B cell (primary cell): ENCODE results near the gene ATPAF2. TPM values are rescaled to one million over a fixed set of nuclear protein-coding genes. Genes with fewer than 3 reads are reported as not detected.

ENCODE experiments used
- ATAC-seq: fragments of 200-7000 bp; cut with Tn5 transposase; one replicate; pipeline ENCODE4 v1.10.0; 2021; ENCODE audit warnings: low read depth, mild to moderate bottlenecking, moderate number of reproducible peaks, moderate library complexity
- CTCF ChIA-PET: fragments of 350-600 bp; sonication (Branson Sonifier 250); formaldehyde crosslinking; loops from one replicate; lab custom pipeline; 2021; ENCODE audit warnings: antibody characterized with exemption, inconsistent platforms; lab: Charles Lee
- POLR2A ChIA-PET: fragments of 350-600 bp; sonication (Branson Sonifier 250); formaldehyde crosslinking; loops from one replicate; lab custom pipeline; 2021; ENCODE audit warnings: antibody characterized with exemption; lab: Charles Lee
- DNase-seq: peaks from one replicate; pipeline ENCODE4 v3.0.0; 2013
- H2AFZ ChIP-seq: 2 replicates; pipeline ENCODE4 v1.6.1; 2012; ENCODE audit warnings: mild to moderate bottlenecking, low read depth, low read length; ENCODE audit not compliant: insufficient read depth, poor library complexity, severe bottlenecking
- H3K27ac ChIP-seq, 2 donors: 1 replicate in 1 of 2; 2 replicates in 1 of 2; pipeline ENCODE4 v1.5.1; 2012 to 2013; ENCODE audit warnings: low read length in 2 of 2, mild to moderate bottlenecking in 2 of 2, moderate library complexity in 1 of 2
- H3K27me3 ChIP-seq, 4 experiments: fragments of 200-600 bp in 1 of 4; sonication (generic) in 1 of 4; replicated peaks in 1 of 4; 1 replicate in 2 of 4; 2 replicates in 2 of 4; pipeline versions ENCODE4 v1.6.1 to v1.7.0; 2013 to 2016; ENCODE audit warnings: low read length in 3 of 4, mild to moderate bottlenecking in 2 of 4, mixed read lengths in 1 of 4, moderate library complexity in 1 of 4; ENCODE audit not compliant: insufficient read depth in 4 of 4, control insufficient read depth in 3 of 4; ENCODE audit errors: control extremely low read depth in 1 of 4
- H3K36me3 ChIP-seq, 2 experiments: replicated peaks in 1 of 2; 1 replicate in 1 of 2; 2 replicates in 1 of 2; pipeline versions ENCODE4 v1.6.1 to v1.7.1; 2013; ENCODE audit warnings: low read length in 1 of 2; ENCODE audit not compliant: insufficient read depth in 2 of 2, control insufficient read depth in 1 of 2; ENCODE audit errors: control extremely low read depth in 1 of 2, extremely low read depth in 1 of 2
- H3K4me1 ChIP-seq, 2 donors: fragments of 200-600 bp in 1 of 2; sonication (generic) in 1 of 2; 1 replicate in 1 of 2; 2 replicates in 1 of 2; pipeline versions ENCODE4 v1.5.1 to v1.6.1; 2013 to 2017; ENCODE audit warnings: low read length in 2 of 2; ENCODE audit not compliant: control insufficient read depth in 2 of 2, insufficient read depth in 2 of 2
- H3K4me2 ChIP-seq: replicated peaks from 2 replicates; pipeline ENCODE3; 2012; ENCODE audit warnings: mild to moderate bottlenecking, low read depth, low read length; ENCODE audit not compliant: poor library complexity, severe bottlenecking
- H3K4me3 ChIP-seq, 5 experiments: fragments of 200-600 bp in 1 of 5; sonication (generic) in 1 of 5; 1 replicate in 3 of 5; 2 replicates in 2 of 5; pipeline versions ENCODE4 v1.5.1 to v1.7.0; 2011 to 2016; ENCODE audit warnings: low read length in 4 of 5, mild to moderate bottlenecking in 4 of 5, low read depth in 2 of 5, control low read depth in 1 of 5, moderate library complexity in 1 of 5; ENCODE audit not compliant: insufficient read depth in 1 of 5; ENCODE audit errors: control extremely low read depth in 1 of 5, extremely low read depth in 1 of 5
- H3K79me2 ChIP-seq: fragments of 200-600 bp; sonication (generic); one replicate; pipeline ENCODE4 v1.6.0; 2016; ENCODE audit warnings: low read length; ENCODE audit not compliant: control insufficient read depth, insufficient read depth
- H3K9ac ChIP-seq: fragments of 200-600 bp; sonication (generic); 2 replicates; pipeline ENCODE4 v1.6.1; 2017; ENCODE audit warnings: mild to moderate bottlenecking, low read length, moderate library complexity
- H3K9me3 ChIP-seq, 3 donors: one replicate each; pipeline versions ENCODE4 v1.6.1 to v1.7.1; 2013; ENCODE audit warnings: low read length in 2 of 3; ENCODE audit not compliant: control insufficient read depth in 2 of 3, insufficient read depth in 1 of 3; ENCODE audit errors: control extremely low read depth in 1 of 3
- H4K20me1 ChIP-seq: 2 replicates; pipeline ENCODE4 v1.6.0; 2012; ENCODE audit warnings: mild to moderate bottlenecking, low read length; ENCODE audit not compliant: insufficient read depth, control insufficient read depth, poor library complexity, severe bottlenecking
- H3K27ac Mint-ChIP-seq: one replicate; pipeline ENCODE4 v1.8.0; 2021; ENCODE audit warnings: mixed read lengths
- H3K27me3 Mint-ChIP-seq: one replicate; pipeline ENCODE4 v1.8.0; 2021; ENCODE audit warnings: mixed read lengths
- H3K4me1 Mint-ChIP-seq: one replicate; pipeline ENCODE4 v1.8.0; 2021; ENCODE audit warnings: mixed read lengths
- H3K4me3 Mint-ChIP-seq: one replicate; pipeline ENCODE4 v1.8.0; 2021; ENCODE audit warnings: mixed read lengths
- H3K9me3 Mint-ChIP-seq: one replicate; pipeline ENCODE4 v1.8.0; 2022; ENCODE audit warnings: mixed read lengths; ENCODE audit not compliant: insufficient read depth
- EZH2 ChIP-seq: IDR thresholded peaks from 2 replicates; pipeline ENCODE4 v1.6.1; 2012; ENCODE audit warnings: borderline replicate concordance, low read depth, mild to moderate bottlenecking, moderate library complexity, low read length; ENCODE audit not compliant: insufficient read depth, poor library complexity, severe bottlenecking
- WGBS: methylation state at CpG from one replicate; pipeline ENCODE4 v1.1.5; 2013; ENCODE audit warnings: missing lambda C conversion rate; ENCODE audit not compliant: insufficient coverage; 5-methylcytosine and 5-hydroxymethylcytosine counted together
- intact Hi-C: fragments of 100-400 bp; cut with micrococcal nuclease; formaldehyde crosslinking; loops from one replicate; pipeline ENCODE4 v1.10.0; 2022
- polyA plus RNA-seq: library from polyadenylated mRNA; depleted of rRNA; stranded (reverse); fragments of >200 nt; gene quantifications from 2 replicates; pipeline ENCODE4 v1.2.3, GENCODE V29; 2012
- total RNA-seq, 2 donors: library from RNA; stranded (reverse); fragments of 120-200 nt in 1 of 2; gene quantifications; 1 replicate in 1 of 2; 2 replicates in 1 of 2; pipeline versions ENCODE4 v1.2.3 to v1.2.4, GENCODE V29; 2013 to 2022
- TF ChIP-seq, protein P1 (sequence below): fragments of 200-600 bp; IDR thresholded peaks from one replicate; pipeline ENCODE4 v1.8.0; 2022; ENCODE audit warnings: antibody characterized with exemption, mild to moderate bottlenecking

The ATPAF2 gene
- total and polyA plus RNA-seq, 2 donors (not counting 1 experiment from before 2014, with no cell fraction given) = 60.5 to 73.5 TPM

DNA sequence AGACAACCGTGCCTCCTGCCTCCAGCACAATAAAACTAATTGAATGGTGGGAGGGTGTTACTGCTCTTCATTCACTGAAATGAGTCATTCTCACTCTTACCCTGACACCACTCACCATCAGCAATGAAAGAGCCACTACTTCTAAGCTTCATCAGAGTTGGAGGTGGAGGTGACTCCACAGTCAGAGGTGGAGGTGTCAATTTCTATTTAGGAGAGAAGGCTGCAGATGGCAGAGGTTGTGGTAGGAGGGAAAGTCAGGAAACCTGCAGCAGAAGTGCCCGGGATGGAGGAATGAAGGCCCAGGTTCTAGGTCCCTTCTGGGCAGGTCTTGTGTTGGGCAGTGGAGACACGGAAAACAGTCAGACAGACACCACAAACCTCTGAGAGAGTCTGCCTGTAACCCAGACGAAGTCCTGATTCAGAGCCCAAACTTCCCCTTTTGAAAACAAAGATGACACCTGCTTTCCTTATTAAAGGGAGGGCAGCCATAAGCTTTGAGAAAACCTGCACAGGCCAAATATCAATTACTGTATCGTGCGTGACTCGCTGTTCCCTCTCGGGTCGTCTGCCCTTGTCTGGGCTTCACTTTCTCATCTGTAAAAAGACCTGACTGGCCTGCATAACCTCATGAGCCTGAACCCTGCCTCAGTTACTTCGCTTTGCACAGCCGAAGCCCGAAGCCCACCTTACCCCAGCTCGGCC lies 668 bp downstream of the ATPAF2 start:
- H3K4me2 ChIP-seq = peak overlapping the region; percentile 91
- H3K9ac ChIP-seq = peak overlapping the region; percentile 91
- H3K9me3 ChIP-seq = no peaks in the 10 kb centered on the region
- peaks cover 24 to 40% of the 10 kb centered on the region in 2 donors for H3K4me1 ChIP-seq
- H3K27me3 ChIP-seq = no peaks in the 10 kb centered on the region
- H2AFZ ChIP-seq = peak overlapping the region; percentile 83
- no peaks in the 10 kb centered on the region for H3K9me3 Mint-ChIP-seq
- H3K4me3 ChIP-seq = peak overlapping the region; percentile 85 to 100 (median 96)
- H3K27ac Mint-ChIP-seq = peak overlapping the region; percentile 92
- peaks cover 87% of the 10 kb centered on the region for H3K79me2 ChIP-seq
- H3K27me3 Mint-ChIP-seq = no peaks in the 10 kb centered on the region
- peaks cover 66% of the 10 kb centered on the region for H3K4me1 Mint-ChIP-seq
- peak overlapping the region; percentile 43 to 90 for H3K27ac ChIP-seq
- intact Hi-C loops = loop anchor here (1.0 to 10.0 kb wide), 8 partner anchors 203 to 1937 kb away; partner anchors contain the start of genes AKAP10, COPS3, MPRIP and RASD1
- CTCF ChIA-PET = interaction anchor here (0.6 to 1.0 kb wide), 2 partner anchors 65 to 443 kb away, joined by 3 read pairs; no protein-coding TSS in a partner anchor
- ATAC-seq (peak; percentile 16), DNase-seq (peak; percentile 81)
- no peaks in the 10 kb centered on the region for H3K36me3 ChIP-seq
- whole genome bisulfite sequencing = under 1% methylated on average over 12 of the region's 13 CpGs
- TF ChIP-seq, protein P1, sequence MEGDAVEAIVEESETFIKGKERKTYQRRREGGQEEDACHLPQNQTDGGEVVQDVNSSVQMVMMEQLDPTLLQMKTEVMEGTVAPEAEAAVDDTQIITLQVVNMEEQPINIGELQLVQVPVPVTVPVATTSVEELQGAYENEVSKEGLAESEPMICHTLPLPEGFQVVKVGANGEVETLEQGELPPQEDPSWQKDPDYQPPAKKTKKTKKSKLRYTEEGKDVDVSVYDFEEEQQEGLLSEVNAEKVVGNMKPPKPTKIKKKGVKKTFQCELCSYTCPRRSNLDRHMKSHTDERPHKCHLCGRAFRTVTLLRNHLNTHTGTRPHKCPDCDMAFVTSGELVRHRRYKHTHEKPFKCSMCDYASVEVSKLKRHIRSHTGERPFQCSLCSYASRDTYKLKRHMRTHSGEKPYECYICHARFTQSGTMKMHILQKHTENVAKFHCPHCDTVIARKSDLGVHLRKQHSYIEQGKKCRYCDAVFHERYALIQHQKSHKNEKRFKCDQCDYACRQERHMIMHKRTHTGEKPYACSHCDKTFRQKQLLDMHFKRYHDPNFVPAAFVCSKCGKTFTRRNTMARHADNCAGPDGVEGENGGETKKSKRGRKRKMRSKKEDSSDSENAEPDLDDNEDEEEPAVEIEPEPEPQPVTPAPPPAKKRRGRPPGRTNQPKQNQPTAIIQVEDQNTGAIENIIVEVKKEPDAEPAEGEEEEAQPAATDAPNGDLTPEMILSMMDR = no peak
- POLR2A ChIA-PET = interaction anchor here (0.9 to 1.9 kb wide), 2 partner anchors 146 to 287 kb away, joined by 3 to 8 read pairs; partner anchors contain the start of gene ALKBH5
- H4K20me1 ChIP-seq = peaks cover 41% of the 10 kb centered on the region
- H3K4me3 Mint-ChIP-seq = peak overlapping the region; percentile 93

DNA sequence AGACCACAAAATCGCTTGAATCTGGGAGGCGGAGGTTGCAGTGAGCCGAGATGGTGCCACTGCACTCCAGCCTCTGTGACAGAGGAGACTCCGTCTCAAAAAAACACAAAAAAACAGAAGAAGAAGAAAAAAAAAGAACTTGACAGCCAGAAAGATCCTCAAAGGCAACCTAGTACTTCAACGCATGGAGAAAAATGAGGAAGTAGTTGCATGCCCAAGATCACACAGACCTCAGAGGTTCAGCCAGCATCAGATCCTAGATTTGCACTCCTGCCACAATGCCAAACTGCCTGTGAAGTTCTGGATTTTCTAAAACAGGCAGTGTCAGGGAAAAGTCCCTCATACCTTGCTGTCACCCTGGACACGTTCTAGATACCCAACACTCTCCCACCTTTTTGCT lies 1.5 kb downstream of the ATPAF2 start:
- Histone ChIP-seq H2AFZ (no peak overlapping the region), H3K4me1 (peaks cover 24 to 45% of the 10 kb centered on the region in 2 donors), H3K9ac (peak overlapping the region; percentile 91), H3K27ac (peak overlapping the region in 1 of 2 donors; percentile 90), H3K79me2 (peaks cover 90% of the 10 kb centered on the region), H3K4me3 (peak overlapping the region in 2 of 5 experiments; percentile 89 to 96), H3K36me3 (no peaks in the 10 kb centered on the region), H4K20me1 (peaks cover 44% of the 10 kb centered on the region), H3K27me3 (no peaks in the 10 kb centered on the region), H3K4me2 (peak overlapping the region; percentile 91), H3K9me3 (no peaks in the 10 kb centered on the region)
- DNase-seq (peak; percentile 68), ATAC-seq (no peak)
- Mint-ChIP-seq H3K27me3 (no peaks in the 10 kb centered on the region), H3K4me3 (peak overlapping the region; percentile 93), H3K9me3 (no peaks in the 10 kb centered on the region), H3K27ac (peak overlapping the region; percentile 92), H3K4me1 (peaks cover 71% of the 10 kb centered on the region)
- POLR2A ChIA-PET = interaction anchor here (1.9 kb wide), 1 partner anchor 146 kb away, joined by 8 read pairs; the partner anchor contains the start of gene ALKBH5
- TF ChIP-seq, protein P1 = no peak
- TF ChIP-seq EZH2 = no peak
- CTCF ChIA-PET = no interaction called here
- intact Hi-C loops = loop anchor here (5.0 to 10.0 kb wide), 5 partner anchors 203 to 1937 kb away; partner anchors contain the start of genes AKAP10, MPRIP, RASD1 and SREBF1
- WGBS = 7% methylated on average over 4 of the region's 6 CpGs
